Omental fat pad (tissue), 4 donors: ENCODE results near the gene ARPC5. TPM values are rescaled to one million over a fixed set of nuclear protein-coding genes. Genes with fewer than 3 reads are reported as not detected.
"Not testable (repeated sequence)": the region's sequence is repeated elsewhere in the genome, so short reads cannot be mapped to it uniquely, and the experiment has no call there.

Experiments used
- ATAC-seq: fragments of 150-250 bp; one replicate; pipeline ENCODE4 v1.9.1; 2016; ENCODE audit warnings: mild to moderate bottlenecking, moderate library complexity; ENCODE audit not compliant: low FRiP score
- DNase-seq: peaks from one replicate; pipeline ENCODE4 v3.0.0-alpha.2; 2019; ENCODE audit warnings: low spot score
- total RNA-seq, 4 donors: library from RNA; depleted of rRNA; stranded (reverse); fragments of >200 nt; gene quantifications; one replicate each; pipeline ENCODE4 v1.1.0, GENCODE V29; 2016
- TF ChIP-seq, protein P1 (sequence below), 3 donors: fragments of 450-650 bp; IDR thresholded peaks; one replicate each; pipeline ENCODE4 v1.5.1; 2016 to 2017; ENCODE audit warnings: antibody characterized with exemption in 3 of 3, mild to moderate bottlenecking in 3 of 3, moderate library complexity in 2 of 3

ARPC5 gene
- total RNA-seq, 4 donors from 2014 or later: 68.7 to 99.2 (median 90.2) TPM

DNA sequence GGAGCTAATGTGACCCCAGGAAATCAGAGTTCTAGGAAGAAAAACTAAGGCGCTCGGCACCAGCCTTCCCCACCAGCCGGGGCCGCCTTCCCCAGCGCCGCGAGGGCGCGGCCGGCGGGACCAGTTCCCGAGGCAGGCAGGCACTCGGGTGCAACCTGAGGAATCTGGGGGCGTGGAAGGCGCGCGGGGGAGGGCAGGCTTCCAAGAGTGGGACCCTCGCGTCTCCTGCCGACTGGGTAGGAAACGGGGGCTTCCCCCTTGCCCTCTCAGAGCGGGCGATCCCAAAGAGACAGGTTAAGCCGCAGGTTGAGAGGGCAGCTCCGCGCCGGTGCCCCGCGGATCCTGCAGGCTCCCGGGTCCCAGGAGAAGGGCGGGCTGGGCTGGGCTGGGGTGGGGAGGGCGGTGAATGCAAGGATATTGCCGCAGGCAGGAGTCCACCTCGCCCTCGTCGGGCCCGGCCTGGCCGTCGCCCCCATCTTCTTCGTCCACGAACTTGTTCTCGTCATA is 431 bp downstream of the ARPC5 start:
- peak; percentile 29 for DNase-seq
- ATAC-seq: peak; percentile 19
- TF ChIP-seq, protein P1, sequence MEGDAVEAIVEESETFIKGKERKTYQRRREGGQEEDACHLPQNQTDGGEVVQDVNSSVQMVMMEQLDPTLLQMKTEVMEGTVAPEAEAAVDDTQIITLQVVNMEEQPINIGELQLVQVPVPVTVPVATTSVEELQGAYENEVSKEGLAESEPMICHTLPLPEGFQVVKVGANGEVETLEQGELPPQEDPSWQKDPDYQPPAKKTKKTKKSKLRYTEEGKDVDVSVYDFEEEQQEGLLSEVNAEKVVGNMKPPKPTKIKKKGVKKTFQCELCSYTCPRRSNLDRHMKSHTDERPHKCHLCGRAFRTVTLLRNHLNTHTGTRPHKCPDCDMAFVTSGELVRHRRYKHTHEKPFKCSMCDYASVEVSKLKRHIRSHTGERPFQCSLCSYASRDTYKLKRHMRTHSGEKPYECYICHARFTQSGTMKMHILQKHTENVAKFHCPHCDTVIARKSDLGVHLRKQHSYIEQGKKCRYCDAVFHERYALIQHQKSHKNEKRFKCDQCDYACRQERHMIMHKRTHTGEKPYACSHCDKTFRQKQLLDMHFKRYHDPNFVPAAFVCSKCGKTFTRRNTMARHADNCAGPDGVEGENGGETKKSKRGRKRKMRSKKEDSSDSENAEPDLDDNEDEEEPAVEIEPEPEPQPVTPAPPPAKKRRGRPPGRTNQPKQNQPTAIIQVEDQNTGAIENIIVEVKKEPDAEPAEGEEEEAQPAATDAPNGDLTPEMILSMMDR (IDR thresholded peaks at IDR 0.05): no peak

DNA sequence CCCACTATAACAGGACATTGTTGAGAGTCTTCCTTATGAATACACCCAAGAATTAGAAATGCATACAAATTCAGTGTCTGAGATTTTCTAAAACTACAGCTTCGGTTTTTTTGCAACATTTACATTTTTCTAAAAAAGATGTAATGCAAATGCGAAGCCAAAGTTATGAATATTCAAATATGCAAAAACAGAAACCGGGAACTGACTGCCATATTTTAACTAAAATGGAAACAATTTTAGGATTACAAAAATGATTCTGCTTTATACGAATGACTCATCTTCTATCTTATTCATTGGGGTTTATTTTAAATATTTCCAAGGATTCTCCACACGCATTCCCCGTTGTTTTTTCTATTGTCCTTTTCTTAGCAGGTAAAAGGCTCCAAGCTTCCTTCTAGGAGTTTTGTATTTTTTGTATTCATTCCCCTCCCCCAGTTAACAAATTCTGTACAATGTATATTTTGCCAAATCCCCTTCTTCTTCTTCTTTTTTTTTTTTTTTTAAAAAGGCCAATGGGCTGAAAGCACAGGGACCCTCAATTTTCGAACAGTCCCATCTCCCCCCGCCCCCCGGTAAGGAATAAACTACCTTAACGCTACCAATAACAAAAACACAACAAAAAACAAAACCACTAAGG is 1.0 kb downstream of the ARPC5 start:
- no peak for ATAC-seq
- DNase-seq: no peak
- TF ChIP-seq, protein P1 (IDR thresholded peaks at IDR 0.05): no peak

DNA sequence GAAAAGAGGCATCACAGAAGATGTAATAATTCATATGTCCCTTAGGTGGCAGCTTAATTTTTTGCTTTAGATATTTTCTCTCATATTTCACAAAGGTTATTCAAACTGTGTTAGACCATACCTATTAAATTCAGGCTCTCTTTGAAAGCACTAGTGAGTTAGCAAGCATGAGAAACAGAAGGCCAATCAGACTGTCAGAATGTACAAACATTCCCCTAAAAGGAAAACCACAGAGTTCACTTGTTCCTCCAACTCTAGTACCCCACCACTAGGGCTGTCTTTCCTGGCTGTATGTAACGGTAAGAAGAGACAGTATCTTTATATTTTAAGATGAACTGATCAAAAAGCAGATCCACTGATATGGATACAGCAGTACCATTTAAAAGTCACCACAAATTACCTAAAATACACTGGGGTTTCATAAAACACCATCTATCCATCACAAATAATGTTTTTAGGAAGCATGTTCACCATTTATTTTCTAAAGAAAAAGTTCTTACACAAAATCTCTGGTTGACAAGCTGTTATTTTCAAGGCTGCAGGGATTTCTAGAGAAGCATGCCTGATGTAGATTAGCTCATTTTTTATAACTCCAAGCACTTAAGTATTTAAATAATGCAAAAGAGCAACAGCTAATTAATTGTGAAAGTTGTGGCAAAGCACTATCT is 1.8 kb downstream of the ARPC5 start:
- TF ChIP-seq, protein P1 (IDR thresholded peaks at IDR 0.05): no peak
- no peak for DNase-seq
- ATAC-seq: no peak

DNA sequence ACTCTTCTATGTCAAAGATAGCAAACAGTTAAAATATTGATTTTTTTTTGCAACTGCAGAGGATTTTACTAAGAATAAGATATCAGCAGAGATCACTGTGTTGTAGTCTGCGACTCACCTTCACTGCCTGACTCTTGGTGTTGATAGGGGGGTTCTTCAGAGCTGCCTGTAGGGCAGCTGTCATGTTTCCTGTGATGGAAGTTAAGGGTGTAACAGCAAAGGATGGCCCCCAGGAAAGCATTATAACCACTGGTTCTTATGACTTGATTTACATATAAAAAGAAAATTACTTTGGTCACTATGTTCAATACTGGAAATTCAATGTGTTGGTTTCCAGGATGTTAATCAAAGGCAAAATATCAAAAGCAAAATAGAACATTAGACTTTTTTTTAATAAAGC is 2.6 kb downstream of the ARPC5 start:
- DNase-seq: no peak
- TF ChIP-seq, protein P1 (IDR thresholded peaks at IDR 0.05): no peak

DNA sequence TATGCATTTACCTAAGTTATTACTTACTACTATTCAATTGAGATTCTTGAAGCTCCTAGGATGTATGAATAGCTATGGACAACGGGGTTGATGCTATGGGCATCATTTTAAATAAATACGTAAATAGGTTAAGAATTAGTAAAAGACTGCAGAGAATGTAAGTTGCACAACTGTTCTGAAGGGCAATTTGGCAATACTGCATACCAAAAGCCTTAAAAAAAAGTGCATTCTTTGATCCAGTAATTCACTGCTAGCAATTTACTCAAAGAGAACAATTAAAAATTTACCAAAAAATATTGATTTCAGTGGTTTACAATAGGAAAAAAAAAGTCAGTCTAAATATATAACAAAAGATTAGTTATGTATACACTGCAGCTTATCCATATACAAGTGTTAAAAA is 3.5 kb downstream of the ARPC5 start:
- DNase-seq (no peak), ATAC-seq (no peak)
- TF ChIP-seq, protein P1 (IDR thresholded peaks at IDR 0.05): no peak

More for the DNA sequence above, 2.6 kb downstream of the ARPC5 start:
- ATAC-seq: no peak

DNA sequence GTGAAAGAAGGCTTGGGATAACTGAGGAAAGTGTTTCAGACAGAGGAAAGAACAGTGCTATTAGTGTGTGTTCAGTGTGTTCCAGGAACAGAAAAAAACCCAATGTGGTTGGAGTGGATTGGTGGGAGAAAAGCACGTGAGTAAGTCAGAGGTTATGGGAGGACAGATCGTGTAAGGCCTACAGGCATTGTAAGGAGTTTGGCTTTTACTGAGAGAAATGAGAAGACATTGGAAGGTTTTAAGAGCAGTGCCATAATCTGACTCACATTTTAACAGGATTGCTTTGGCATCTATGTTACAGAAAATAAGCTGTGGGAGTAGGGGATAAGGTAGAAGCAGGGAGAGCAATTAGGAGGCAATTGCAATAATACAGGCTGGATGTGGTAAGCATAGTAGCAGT is 4.8 kb downstream of the ARPC5 start:
- peak; percentile 34 for ATAC-seq
- TF ChIP-seq, protein P1 (IDR thresholded peaks at IDR 0.05): no peak
- DNase-seq: no peak

DNA sequence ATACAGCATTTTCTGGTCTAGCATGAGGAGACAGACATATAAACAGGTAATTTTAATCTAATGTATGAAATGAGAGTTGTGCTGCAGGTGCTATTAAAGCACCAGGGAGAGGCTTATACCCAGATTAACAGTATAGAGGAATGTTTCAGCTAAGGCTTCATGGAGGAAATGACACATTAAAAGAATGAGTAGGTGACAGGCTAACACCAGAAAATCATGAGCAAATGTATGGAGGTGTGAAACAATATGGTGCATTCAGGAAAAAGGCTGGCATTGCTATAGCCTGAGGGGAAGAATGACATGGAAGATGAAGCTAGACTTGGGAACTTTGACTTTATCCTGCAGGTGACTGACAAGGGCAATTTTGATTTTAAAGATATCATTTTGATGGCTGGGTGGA is 7.0 kb downstream of the ARPC5 start:
- ATAC-seq: no peak
- TF ChIP-seq, protein P1 (IDR thresholded peaks at IDR 0.05): no peak
- DNase-seq: no peak

DNA sequence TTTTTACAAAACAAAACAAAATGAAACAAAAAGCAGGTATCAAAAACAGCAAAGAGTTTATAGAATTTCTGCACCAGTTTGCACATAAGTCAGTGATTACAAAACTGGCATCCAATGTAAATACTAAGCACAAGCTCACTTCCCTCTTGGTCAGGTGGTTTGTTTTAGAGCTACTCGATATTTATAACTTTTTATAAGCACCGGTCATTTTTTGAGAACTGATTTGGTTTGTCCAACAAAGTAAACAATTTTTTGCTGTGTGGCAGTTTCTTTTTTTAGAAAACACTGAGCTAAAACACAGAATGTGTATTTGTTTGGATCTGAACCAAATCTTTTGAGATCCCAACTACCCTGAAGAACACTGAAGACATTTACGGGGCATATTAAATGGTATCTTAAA is 9.3 kb downstream of the ARPC5 start:
- ATAC-seq, DNase-seq: not testable (repeated sequence)
